ENCODE data around the gene HDGF. TPM values are rescaled to one million over a fixed set of nuclear protein-coding genes. Genes with fewer than 3 reads are reported as not detected.

The HDGF gene
- total RNA-seq, 2 donors from 2014 or later: 493 to 495 TPM

- Mint-ChIP-seq H3K36me3 (ENCODE audit: low read depth) (peaks cover 74% of the 10 kb centered on the region), H3K27me3 (ENCODE audit: insufficient read depth) (no peaks in the 10 kb centered on the region), H3K27ac (peak overlapping the region; percentile 17), H3K9me3 (no peaks in the 10 kb centered on the region), H3K4me1 (peaks cover 9% of the 10 kb centered on the region), H3K4me3 (no peak overlapping the region)
- H3K27ac ChIP-seq (ENCODE audit: low read depth, low read length): no peak overlapping the region
- 94 to 96% methylated on average over 4 of the region's 4 CpGs for WGBS, 2 experiments (ENCODE audit: insufficient coverage in 1 of 2, insufficient read length in 1 of 2)
- no peaks in the 10 kb centered on the region for H3K9me3 ChIP-seq (ENCODE audit: control insufficient read depth, low read length)
- H3K4me1 ChIP-seq (ENCODE audit: control insufficient read depth, insufficient read depth, low read length): no peaks in the 10 kb centered on the region
- no peaks in the 10 kb centered on the region for H3K27me3 ChIP-seq (ENCODE audit: control insufficient read depth, insufficient read depth, low read length, poor library complexity, severe bottlenecking)
- DNase-seq: no peak
- H3K4me3 ChIP-seq (ENCODE audit: low read length): peak overlapping the region; percentile 7
- peak overlapping the region; percentile 3 for H3K9ac ChIP-seq (ENCODE audit: extremely low read depth, low read length, poor library complexity, severe bottlenecking)
- TF ChIP-seq, protein P1, sequence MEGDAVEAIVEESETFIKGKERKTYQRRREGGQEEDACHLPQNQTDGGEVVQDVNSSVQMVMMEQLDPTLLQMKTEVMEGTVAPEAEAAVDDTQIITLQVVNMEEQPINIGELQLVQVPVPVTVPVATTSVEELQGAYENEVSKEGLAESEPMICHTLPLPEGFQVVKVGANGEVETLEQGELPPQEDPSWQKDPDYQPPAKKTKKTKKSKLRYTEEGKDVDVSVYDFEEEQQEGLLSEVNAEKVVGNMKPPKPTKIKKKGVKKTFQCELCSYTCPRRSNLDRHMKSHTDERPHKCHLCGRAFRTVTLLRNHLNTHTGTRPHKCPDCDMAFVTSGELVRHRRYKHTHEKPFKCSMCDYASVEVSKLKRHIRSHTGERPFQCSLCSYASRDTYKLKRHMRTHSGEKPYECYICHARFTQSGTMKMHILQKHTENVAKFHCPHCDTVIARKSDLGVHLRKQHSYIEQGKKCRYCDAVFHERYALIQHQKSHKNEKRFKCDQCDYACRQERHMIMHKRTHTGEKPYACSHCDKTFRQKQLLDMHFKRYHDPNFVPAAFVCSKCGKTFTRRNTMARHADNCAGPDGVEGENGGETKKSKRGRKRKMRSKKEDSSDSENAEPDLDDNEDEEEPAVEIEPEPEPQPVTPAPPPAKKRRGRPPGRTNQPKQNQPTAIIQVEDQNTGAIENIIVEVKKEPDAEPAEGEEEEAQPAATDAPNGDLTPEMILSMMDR (conservative IDR thresholded peaks at IDR 0.05): no peak
- H3K36me3 ChIP-seq (ENCODE audit: control insufficient read depth, insufficient read depth, low read length): peaks cover 81% of the 10 kb centered on the region
Observed at GRCh38 chr1:156789621-156790318, 38.3 kb upstream of the HDGF start.

GRCh38 chr1:156788136-156788535 lies 36.7 kb upstream of the HDGF start:
- Mint-ChIP-seq H3K9me3 (no peaks in the 10 kb centered on the region), H3K36me3 (ENCODE audit: low read depth) (peaks cover 71% of the 10 kb centered on the region), H3K27me3 (ENCODE audit: insufficient read depth) (no peaks in the 10 kb centered on the region), H3K27ac (no peak overlapping the region), H3K4me3 (no peak overlapping the region), H3K4me1 (peaks cover 9% of the 10 kb centered on the region)
- Histone ChIP-seq H3K36me3 (ENCODE audit: control insufficient read depth, insufficient read depth, low read length) (peaks cover 76% of the 10 kb centered on the region), H3K4me1 (ENCODE audit: control insufficient read depth, insufficient read depth, low read length) (no peaks in the 10 kb centered on the region), H3K9ac (ENCODE audit: extremely low read depth, low read length, poor library complexity, severe bottlenecking) (no peak overlapping the region), H3K4me3 (ENCODE audit: low read length) (no peak overlapping the region), H3K9me3 (ENCODE audit: control insufficient read depth, low read length) (no peaks in the 10 kb centered on the region), H3K27ac (ENCODE audit: low read depth, low read length) (no peak overlapping the region), H3K27me3 (ENCODE audit: control insufficient read depth, insufficient read depth, low read length, poor library complexity, severe bottlenecking) (no peaks in the 10 kb centered on the region)
- 86 to 100% methylated on average over 1 to 2 of the region's 2 CpGs for WGBS, 2 experiments (ENCODE audit: insufficient coverage in 1 of 2, insufficient read length in 1 of 2)
- DNase-seq: no peak
- TF ChIP-seq, protein P1 (conservative IDR thresholded peaks at IDR 0.05): no peak

- 92 to 98% methylated on average over 8 to 10 of the region's 10 CpGs for WGBS, 2 experiments (ENCODE audit: insufficient coverage in 1 of 2, insufficient read length in 1 of 2)
- H3K4me3 Mint-ChIP-seq: no peak overlapping the region
- no peak for DNase-seq
- Histone ChIP-seq H3K9ac (ENCODE audit: extremely low read depth, low read length, poor library complexity, severe bottlenecking) (no peak overlapping the region), H3K36me3 (ENCODE audit: control insufficient read depth, insufficient read depth, low read length) (peaks cover 76% of the 10 kb centered on the region), H3K27me3 (ENCODE audit: control insufficient read depth, insufficient read depth, low read length, poor library complexity, severe bottlenecking) (no peaks in the 10 kb centered on the region), H3K4me3 (ENCODE audit: low read length) (no peak overlapping the region), H3K27ac (ENCODE audit: low read depth, low read length) (no peak overlapping the region), H3K4me1 (ENCODE audit: control insufficient read depth, insufficient read depth, low read length) (no peaks in the 10 kb centered on the region), H3K9me3 (ENCODE audit: control insufficient read depth, low read length) (no peaks in the 10 kb centered on the region)
- peaks cover 9% of the 10 kb centered on the region for H3K4me1 Mint-ChIP-seq
- H3K36me3 Mint-ChIP-seq (ENCODE audit: low read depth): peaks cover 72% of the 10 kb centered on the region
- no peaks in the 10 kb centered on the region for H3K9me3 Mint-ChIP-seq
- H3K27ac Mint-ChIP-seq: no peak overlapping the region
- no peaks in the 10 kb centered on the region for H3K27me3 Mint-ChIP-seq (ENCODE audit: insufficient read depth)
- TF ChIP-seq, protein P1 (conservative IDR thresholded peaks at IDR 0.05): no peak
Observed at GRCh38 chr1:156786640-156787039, 35.2 kb upstream of the HDGF start.
